ENCODE data around the gene ANKS1A.

DNA sequence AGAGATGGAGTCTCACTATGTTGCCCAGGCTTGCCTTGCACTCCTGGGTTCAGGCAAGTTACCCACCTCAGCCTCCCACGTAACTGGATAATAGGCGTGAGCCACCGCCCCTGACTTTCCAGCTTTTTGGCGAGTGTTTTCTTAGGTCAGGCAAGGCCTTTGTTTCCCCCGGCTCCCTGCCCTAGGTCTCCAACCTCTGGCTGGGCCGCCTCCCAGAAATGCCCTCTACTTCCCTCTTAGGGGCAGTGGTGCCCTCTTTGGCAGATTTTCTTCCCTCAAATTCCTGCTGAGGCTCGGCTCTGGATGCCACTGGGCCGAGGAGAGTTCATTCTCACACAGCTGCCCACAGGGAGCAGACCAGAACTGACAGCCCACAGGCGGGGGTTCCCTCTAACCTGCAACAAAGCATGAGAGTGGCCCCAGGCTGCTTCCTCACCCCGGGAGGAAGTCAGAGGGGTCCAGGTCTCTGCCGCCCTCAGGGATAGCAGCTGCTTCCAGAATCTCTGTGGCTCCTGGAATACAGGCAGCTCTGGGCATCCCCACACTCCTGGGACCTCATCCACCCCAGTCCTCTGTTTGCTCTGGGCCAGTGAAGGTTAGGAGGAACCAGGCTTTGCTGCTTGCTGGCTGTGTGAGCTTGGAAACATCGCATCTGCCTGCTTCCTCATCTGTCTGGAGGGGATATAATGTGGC, 195.6 kb downstream of the ANKS1A start:
- TF ChIP-seq, protein P1, sequence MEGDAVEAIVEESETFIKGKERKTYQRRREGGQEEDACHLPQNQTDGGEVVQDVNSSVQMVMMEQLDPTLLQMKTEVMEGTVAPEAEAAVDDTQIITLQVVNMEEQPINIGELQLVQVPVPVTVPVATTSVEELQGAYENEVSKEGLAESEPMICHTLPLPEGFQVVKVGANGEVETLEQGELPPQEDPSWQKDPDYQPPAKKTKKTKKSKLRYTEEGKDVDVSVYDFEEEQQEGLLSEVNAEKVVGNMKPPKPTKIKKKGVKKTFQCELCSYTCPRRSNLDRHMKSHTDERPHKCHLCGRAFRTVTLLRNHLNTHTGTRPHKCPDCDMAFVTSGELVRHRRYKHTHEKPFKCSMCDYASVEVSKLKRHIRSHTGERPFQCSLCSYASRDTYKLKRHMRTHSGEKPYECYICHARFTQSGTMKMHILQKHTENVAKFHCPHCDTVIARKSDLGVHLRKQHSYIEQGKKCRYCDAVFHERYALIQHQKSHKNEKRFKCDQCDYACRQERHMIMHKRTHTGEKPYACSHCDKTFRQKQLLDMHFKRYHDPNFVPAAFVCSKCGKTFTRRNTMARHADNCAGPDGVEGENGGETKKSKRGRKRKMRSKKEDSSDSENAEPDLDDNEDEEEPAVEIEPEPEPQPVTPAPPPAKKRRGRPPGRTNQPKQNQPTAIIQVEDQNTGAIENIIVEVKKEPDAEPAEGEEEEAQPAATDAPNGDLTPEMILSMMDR (IDR thresholded peaks at IDR 0.05), result no peak
- no peak for TF ChIP-seq POLR2A (IDR thresholded peaks at IDR 0.05)

All from right lobe of liver (tissue), 4 donors.